Hepatocyte (in vitro differentiated cells): ENCODE data around the gene GXYLT2.

ENCODE experiments used
- EZH2 ChIP-seq: fragments of 200-600 bp; sonication (generic); IDR thresholded peaks from 2 replicates; pipeline ENCODE4 v1.6.1; 2016; ENCODE audit warnings: antibody characterized with exemption, mild to moderate bottlenecking, borderline replicate concordance
- TF ChIP-seq, protein P1 (sequence below): fragments of 200-600 bp; sonication (generic); IDR thresholded peaks from 2 replicates; pipeline ENCODE4 v1.5.1; 2016; ENCODE audit warnings: antibody characterized with exemption, mild to moderate bottlenecking; ENCODE audit not compliant: poor library complexity

DNA sequence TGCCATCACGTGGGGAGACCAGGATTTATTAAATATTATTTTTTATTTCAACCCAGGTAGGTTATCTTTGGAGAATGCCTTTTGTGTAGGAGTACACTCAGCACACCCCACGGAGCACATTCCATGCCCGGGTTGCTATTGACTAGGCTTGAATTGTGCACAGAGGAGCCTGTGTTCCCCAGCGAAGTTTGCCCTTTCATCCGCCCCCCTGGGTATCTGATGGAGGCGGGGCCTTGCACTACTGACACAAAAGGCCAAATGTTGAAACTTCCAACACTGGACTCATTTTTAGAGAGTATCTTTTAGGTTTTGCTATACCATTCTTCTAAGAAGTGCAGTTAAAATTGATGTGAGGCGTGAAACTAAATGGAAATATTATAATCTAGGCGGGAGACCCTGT is 69.5 kb downstream of the GXYLT2 start:
- TF ChIP-seq, protein P1, sequence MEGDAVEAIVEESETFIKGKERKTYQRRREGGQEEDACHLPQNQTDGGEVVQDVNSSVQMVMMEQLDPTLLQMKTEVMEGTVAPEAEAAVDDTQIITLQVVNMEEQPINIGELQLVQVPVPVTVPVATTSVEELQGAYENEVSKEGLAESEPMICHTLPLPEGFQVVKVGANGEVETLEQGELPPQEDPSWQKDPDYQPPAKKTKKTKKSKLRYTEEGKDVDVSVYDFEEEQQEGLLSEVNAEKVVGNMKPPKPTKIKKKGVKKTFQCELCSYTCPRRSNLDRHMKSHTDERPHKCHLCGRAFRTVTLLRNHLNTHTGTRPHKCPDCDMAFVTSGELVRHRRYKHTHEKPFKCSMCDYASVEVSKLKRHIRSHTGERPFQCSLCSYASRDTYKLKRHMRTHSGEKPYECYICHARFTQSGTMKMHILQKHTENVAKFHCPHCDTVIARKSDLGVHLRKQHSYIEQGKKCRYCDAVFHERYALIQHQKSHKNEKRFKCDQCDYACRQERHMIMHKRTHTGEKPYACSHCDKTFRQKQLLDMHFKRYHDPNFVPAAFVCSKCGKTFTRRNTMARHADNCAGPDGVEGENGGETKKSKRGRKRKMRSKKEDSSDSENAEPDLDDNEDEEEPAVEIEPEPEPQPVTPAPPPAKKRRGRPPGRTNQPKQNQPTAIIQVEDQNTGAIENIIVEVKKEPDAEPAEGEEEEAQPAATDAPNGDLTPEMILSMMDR = no peak
- TF ChIP-seq EZH2 = no peak
